GM19438 (cell line): ENCODE data around the gene QSOX1.
A peak's percentile ranks its signal among the peaks of the same experiment; 100 is the strongest.
"Not testable (repeated sequence)": the region's sequence is repeated elsewhere in the genome, so short reads cannot be mapped to it uniquely, and the experiment has no call there.

Experiments
- ATAC-seq: cut with Tn5 transposase; IDR thresholded peaks from one replicate; pipeline ENCODE4 v1.9.1; 2021; ENCODE audit warnings: low read depth; ENCODE audit not compliant: unreplicated experiment

QSOX1 gene, protein sequence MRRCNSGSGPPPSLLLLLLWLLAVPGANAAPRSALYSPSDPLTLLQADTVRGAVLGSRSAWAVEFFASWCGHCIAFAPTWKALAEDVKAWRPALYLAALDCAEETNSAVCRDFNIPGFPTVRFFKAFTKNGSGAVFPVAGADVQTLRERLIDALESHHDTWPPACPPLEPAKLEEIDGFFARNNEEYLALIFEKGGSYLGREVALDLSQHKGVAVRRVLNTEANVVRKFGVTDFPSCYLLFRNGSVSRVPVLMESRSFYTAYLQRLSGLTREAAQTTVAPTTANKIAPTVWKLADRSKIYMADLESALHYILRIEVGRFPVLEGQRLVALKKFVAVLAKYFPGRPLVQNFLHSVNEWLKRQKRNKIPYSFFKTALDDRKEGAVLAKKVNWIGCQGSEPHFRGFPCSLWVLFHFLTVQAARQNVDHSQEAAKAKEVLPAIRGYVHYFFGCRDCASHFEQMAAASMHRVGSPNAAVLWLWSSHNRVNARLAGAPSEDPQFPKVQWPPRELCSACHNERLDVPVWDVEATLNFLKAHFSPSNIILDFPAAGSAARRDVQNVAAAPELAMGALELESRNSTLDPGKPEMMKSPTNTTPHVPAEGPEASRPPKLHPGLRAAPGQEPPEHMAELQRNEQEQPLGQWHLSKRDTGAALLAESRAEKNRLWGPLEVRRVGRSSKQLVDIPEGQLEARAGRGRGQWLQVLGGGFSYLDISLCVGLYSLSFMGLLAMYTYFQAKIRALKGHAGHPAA

DNA sequence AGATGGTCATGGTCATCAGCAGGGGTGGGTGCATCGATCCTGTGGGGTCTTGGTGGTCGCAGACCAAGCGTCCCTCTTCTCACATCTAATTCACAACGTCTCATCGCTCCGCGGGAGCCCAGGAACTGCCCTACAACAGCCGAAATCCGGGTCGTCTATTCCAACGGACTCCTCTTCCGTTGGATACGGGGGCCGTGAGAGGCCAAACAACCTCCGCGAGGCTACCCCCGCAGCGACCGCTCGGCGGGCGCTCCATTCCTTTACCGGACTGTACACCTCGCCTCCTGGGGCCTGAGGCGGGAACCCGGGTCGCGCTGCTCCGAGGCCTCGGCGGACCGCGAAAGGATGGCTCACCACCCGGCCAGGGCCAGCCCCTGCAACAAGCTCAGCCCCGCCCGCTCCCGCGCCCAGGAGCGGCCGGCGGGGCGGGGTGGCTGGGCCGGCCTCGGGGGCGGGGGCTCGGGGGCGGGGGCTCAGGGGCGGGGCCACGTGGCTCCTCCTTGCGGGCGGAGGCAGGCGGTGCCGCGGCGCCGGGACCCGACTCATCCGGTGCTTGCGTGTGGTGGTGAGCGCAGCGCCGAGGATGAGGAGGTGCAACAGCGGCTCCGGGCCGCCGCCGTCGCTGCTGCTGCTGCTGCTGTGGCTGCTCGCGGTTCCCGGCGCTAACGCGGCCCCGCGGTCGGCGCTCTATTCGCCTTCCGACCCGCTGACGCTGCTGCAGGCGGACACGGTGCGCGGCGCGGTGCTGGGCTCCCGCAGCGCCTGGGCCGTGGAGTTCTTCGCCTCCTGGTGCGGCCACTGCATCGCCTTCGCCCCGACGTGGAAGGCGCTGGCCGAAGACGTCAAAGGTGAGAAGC lies at the start of gene QSOX1:
Gene QSOX1, plus strand, starts transcription at position 545 of the 857 bp plus-strand sequence. Its CDS starts 39 bp downstream, at position 584.
- ATAC-seq = peak; percentile 84

- ATAC-seq = no peak
Observed at GRCh38 chr1:180112091-180112490, 42.6 kb upstream of the QSOX1 start.

GRCh38 chr1:180112984-180113647 lies 41.6 kb upstream of the QSOX1 start:
- no peak for ATAC-seq

DNA sequence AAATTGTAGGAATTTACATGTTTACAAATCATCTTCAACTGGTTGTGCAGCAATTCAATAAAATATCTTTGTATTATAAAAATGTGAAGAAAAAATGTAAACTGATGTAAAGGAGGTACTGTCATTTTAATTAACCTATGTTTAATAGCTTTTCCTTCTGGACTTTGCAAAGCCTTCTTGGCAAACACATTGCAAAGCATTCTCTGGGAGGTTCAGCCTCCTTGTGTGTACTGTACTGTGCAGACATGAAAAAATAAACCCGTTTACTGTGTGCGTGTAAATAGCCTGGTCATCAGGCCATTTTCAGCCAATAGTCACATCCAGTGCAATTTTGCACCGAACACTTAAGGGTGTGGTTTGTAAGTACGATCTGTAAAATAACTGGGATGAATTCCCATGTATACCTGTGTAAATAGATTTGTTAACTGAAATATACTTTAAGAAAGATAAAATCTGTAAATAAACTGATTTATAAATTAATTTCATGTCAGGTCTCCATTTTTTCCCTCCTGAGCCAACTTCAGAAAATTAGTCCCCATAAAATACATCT lies 40.2 kb upstream of the QSOX1 start:
- no peak for ATAC-seq

GRCh38 chr1:180116964-180117763 lies 37.5 kb upstream of the QSOX1 start:
- ATAC-seq = no peak

DNA sequence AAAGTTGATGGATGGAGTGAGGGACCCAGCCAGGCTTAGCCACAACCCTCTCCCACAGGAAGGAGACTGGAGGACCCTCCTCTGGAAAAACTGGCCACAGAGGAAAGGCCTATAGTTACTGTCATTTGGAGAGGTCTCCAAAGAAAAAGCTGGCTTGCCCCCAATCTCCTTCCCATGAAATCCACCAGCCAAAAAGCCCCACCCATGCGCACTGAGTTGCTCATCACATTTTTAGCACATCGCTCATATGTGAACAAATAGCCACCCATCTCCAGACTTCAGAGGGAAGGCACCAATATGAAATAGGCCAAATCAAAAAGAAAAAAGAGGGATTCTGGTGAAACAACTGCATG lies 36.9 kb upstream of the QSOX1 start:
- no peak for ATAC-seq

DNA sequence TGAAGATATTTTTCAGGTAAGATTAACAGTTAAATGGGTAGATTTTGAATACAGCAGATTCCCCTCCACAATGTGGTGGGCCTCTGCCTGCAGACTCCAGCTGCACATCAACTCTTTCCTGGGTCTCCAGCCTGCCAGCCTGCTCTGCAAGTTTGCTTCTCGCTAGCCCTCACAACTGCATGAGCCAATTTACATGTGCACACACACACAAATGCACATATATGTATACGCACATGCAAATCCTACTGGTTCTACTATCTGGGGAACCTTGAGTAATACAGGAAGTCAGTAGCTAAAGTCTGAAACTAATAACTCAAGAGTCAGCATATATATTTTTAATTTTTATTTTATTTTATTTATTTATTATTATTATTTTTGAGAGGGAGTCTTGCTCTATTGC lies 34.8 kb upstream of the QSOX1 start:
- ATAC-seq = no peak

DNA sequence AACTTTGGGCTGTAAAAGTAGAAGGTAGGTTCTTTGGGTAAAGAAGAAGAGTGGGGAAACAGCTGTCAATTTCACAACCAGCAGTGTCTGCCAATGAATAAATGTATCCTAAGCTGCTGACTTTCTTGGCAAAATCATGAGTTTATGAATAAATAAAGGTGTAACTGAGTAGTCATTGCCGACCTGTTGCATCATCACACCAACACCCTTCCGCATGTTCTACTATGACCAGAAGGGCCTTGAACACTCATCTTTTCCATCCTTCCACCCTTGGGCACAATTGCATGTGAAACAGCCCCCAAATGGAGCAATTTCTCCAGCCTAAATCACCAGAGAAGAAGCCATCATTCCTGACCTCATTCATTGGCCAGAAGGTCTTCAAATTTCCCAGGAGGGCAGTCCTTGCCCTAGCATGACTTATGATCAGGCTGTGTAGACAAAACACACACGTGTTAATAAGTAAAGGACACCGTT lies 31.2 kb upstream of the QSOX1 start:
- ATAC-seq = no peak

- ATAC-seq = no peak
Observed at GRCh38 chr1:180130651-180131050, 24.0 kb upstream of the QSOX1 start.

DNA sequence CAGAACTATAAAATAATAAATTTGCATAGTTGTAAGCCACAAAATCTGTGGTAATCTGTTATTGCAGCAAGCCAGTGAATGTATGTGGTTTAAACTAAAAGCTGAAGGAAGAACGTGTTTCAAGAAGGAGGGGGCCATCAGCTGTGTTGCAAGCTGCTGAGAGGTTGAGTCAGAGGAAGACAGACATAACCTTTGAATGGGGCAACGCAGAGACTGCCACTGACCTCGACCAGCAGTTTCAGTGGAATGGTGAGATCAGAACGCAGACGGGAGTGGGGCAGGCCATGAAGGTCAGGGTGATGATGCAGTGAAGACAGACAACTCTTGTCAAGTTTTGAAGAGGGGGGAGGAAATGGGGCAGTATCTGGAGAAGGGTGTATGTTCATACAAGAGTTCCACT lies 23.2 kb upstream of the QSOX1 start:
- no peak for ATAC-seq

DNA sequence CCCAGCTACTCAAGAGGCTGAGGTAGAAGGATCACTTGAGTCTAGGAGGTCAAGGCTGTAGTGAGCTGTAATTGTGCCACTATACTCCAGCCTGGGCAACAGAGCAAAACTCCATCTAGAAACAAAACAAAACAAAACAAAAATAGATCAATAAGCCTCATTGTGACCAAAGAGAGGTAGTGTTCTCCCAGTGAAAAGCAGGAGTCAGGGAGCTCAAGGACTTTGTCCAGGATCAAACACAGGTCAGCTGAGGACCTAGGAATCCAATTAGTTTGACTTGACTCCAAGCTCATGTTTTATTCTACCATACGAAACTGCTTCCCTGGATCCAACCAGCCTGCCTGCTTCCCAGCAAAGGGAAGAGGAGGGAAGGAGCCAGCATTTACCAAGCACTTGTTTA lies 21.5 kb upstream of the QSOX1 start:
- no peak for ATAC-seq

GRCh38 chr1:180133688-180134087 lies 21.0 kb upstream of the QSOX1 start:
- ATAC-seq = not testable (repeated sequence)

DNA sequence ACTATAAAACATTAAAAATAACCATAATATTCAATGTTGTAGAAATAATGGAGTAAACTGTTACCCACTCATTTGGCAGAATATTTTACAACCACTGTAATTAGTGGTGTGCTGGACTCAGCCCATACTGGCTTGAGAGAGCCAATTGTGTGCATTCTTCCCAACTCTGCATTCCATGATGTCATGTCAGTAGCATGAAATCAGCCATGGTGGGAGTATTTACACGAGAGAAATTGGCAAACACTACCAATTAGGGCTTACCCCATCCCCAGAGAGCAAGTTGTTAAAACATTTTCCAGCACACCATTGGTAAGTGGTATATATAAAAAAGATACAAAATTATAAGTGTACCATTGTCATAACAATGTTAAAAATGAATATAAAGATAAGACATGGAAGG lies 19.1 kb upstream of the QSOX1 start:
- ATAC-seq = no peak

GRCh38 chr1:180136331-180136967 lies 18.2 kb upstream of the QSOX1 start:
- ATAC-seq = no peak

GRCh38 chr1:180136968-180137356 lies 17.7 kb upstream of the QSOX1 start:
- ATAC-seq = no peak

- ATAC-seq = no peak
Observed at GRCh38 chr1:180137776-180138175, 16.9 kb upstream of the QSOX1 start.

- ATAC-seq = no peak
Observed at GRCh38 chr1:180141381-180141934, 13.2 kb upstream of the QSOX1 start.

DNA sequence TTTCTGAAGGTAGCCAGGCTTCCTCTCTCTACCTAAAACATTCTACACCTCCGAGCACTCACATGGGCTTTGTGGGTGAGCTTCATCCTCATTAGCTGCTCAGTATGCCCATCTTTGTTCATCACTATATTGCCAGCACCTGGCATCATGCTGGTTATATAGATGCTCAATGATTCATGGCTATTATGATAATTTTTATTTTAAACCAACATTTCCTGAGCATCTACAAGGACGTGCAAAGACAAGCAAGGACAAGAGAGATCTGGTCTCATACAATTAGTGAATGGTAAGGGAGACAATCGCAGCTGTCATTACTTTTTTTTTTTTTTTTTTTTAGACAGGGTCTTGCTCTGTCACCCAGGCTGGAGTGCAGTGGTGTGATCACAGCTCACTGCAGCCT lies 11.3 kb upstream of the QSOX1 start:
- no peak for ATAC-seq
